Prostate gland (tissue), 2 donors: ENCODE data around the gene PTHLH.

Experiments used
- POLR2A ChIP-seq: fragments of 450-650 bp; IDR thresholded peaks from one replicate; pipeline ENCODE4 v1.6.1; 2016; ENCODE audit warnings: antibody characterized with exemption, mild to moderate bottlenecking
- TF ChIP-seq, protein P1 (sequence below), 4 experiments: fragments of 200-600 bp in 2 of 4; fragments of 450-650 bp in 2 of 4; sonication (generic) in 2 of 4; IDR thresholded peaks; 1 replicate in 3 of 4; 2 replicates in 1 of 4; pipeline ENCODE4 v1.5.1; 2016 to 2019; ENCODE audit warnings: antibody characterized with exemption in 4 of 4, mild to moderate bottlenecking in 2 of 4, moderate library complexity in 2 of 4

DNA sequence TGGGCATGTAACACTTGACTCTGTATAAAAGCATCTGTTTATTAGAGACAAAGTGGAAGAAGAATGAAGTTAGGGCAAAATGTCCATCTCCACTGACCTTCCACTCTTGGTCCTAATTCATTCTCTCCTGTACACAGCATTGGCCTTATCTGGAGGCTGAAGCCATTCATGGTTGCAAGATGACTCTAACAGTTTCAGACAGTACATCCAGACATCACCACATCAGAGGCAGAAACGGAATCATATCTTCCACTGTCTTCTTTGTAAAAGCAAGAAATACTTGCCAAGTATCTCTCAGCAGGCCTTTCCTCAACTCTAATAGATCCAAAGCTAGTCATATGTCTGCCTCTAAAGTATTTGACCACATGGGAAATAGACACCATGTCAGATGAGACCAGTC lies 41.1 kb downstream of the PTHLH start:
- TF ChIP-seq, protein P1, sequence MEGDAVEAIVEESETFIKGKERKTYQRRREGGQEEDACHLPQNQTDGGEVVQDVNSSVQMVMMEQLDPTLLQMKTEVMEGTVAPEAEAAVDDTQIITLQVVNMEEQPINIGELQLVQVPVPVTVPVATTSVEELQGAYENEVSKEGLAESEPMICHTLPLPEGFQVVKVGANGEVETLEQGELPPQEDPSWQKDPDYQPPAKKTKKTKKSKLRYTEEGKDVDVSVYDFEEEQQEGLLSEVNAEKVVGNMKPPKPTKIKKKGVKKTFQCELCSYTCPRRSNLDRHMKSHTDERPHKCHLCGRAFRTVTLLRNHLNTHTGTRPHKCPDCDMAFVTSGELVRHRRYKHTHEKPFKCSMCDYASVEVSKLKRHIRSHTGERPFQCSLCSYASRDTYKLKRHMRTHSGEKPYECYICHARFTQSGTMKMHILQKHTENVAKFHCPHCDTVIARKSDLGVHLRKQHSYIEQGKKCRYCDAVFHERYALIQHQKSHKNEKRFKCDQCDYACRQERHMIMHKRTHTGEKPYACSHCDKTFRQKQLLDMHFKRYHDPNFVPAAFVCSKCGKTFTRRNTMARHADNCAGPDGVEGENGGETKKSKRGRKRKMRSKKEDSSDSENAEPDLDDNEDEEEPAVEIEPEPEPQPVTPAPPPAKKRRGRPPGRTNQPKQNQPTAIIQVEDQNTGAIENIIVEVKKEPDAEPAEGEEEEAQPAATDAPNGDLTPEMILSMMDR (IDR thresholded peaks at IDR 0.05) = no peak
- TF ChIP-seq POLR2A = no peak
